Stimulated activated CD8-positive, alpha-beta memory T cell treated with anti-CD3 and anti-CD28 coated beads, Interleukin-12 subunit alpha, Interleukin-12 subunit beta, amount 100 ng/mL, for 1 hour (primary cell): ENCODE measurements around the gene PLAAT2.
A peak's percentile ranks its signal among the peaks of the same experiment; 100 is the strongest.
"Not testable (repeated sequence)": the region's sequence is repeated elsewhere in the genome, so short reads cannot be mapped to it uniquely, and the experiment has no call there.

Experiments used
- DNase-seq: peaks from one replicate; pipeline ENCODE4 v3.0.0-alpha.2; 2020; ENCODE audit warnings: low read depth

PLAAT2 gene

DNA sequence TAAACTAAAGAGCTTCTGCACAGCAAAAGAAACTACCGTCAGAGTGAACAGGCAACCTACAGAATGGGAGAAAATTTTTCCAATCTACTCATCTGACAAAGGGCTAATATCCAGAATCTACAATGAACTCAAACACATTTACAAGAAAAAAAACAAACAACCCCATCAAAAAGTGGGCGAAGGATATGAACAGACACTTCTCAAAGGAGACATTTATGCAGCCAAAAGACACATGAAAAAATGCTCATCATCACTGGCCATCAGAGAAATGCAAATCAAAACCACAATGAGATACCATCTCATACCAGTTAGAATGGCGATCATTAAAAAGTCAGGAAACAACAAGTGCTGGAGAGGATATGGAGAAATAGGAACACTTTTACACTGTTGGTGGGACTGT is 15.7 kb upstream of the PLAAT2 start:
- not testable (repeated sequence) for DNase-seq

DNA sequence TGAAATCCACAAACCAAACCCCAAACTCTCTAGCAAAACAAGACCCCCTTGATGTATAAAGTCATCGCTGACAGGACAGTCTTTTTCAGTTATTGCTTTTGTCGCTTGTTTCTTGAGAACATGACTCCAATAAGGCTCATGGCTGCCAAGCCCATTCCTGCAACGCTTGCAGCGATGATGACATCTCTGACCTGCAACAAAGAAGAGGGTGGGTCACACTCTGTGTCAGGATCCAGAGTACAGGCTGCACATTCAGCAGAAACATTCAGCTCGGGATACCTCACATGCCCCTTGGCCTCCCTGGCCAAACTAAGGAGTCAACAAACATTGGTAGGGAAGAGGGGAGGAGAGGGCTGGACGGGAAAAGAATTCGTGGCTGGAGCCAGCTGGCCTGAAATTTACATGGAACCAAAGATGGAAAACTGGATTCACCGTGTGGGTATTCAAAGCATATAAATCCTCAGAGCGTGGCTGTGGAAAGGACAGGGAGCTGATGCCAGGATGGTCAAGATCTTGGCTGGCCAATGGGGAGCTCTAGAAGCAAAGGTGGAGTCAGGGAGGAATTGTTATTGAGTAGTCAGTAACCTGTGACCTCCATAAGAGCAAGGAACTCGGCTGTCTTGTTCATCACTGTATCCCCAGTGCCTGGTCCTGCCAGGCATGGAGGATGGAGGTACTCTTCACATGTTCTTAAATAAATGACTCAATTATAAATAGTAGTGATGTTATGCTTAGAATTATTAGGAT is 11.8 kb upstream of the PLAAT2 start:
- DNase-seq = no peak

DNA sequence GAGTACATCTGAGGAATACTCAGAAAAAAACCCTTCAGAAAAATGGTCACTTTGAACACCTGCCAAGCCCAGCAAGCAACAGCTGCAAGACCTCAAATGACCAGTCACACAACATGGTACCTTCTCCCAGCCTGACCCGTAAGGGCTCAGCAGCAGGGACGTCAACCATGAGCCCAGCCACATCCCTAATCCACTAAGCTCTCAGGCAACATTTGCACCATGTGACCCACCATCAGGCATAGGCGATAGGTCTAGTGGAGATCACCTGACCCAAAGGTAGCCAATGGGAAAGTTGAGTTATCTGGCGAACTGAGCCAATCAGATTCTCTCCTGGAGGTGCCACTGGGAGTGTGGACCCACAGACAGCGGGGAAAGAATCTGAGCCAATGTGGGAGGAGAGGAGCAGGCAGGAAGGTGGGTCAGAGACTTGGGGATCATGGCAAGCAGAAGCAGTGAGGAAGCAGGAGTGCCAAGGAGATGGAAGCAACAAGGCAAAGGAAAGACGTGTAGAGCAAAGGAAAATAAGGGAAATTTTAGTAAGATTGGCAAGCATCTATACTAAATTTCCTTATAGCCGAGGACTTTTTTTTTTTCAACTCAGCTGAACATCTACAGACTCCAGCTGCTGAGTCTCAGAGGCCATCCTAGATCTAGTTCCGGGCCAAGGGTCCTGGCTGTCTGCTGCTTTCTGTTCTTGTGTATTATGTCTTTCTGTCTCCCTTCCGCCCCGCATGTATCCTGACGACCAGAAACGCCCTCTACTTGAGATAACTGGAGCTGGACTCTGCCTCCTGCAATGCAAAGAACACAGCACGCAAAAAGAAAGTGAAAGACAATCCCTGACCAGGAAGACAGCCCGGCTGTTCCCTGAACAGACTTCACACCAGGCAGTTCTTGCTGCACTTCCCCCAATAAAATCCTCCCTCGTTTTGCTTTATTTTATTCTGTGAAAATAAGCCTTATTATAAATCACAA is 11.0 kb upstream of the PLAAT2 start:
- DNase-seq = no peak

DNA sequence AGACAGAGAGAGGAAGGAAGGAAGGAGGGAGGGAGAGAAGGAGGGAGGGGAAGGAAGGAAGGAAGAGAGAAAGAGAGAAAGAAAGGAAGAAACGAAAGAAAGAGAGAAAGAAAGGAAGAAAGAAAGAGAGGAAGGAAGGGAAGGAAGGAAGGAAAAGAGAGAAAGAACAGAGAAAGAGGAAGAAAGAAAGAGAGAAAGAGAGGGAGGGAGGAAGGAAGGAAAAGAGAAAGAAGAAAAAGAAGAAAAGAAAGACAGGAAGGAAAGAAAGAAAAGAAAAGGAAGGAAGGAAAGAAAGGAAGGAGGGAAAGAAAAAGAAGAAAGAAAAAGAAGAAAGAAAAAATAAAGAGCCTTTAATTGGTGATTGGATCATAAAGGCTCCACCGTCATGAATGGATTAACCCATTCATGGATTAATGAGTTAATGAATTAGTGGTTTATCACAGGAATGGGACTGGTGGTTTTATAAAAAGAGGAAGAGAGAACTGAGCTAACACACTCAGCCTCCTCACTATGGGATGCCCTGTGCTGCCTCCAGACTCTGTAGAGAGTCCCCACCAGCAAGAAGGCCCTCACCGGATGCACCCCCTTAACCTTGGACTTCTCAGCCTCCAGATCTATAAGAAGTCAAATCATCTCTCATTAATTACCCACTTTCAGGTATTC is 9.0 kb upstream of the PLAAT2 start:
- no peak for DNase-seq

DNA sequence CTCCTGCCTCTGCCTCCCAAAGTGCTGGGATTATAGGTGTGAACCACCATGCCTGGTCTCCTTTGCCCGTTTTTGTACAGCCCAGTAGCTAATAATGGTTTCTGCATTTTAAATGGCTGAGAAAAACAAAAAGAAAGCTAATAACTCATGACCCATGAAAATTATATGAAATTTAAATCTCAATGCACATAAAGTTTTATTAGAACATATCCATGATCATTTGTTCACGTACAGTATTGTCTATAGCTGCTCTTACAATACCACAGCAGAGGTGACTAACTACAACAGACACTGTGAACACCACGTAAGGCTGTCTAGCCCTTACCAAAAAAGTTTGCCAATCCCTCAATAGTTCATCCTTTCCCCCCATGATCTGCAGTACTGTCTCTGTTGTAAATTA is 6.4 kb upstream of the PLAAT2 start:
- no peak for DNase-seq

DNA sequence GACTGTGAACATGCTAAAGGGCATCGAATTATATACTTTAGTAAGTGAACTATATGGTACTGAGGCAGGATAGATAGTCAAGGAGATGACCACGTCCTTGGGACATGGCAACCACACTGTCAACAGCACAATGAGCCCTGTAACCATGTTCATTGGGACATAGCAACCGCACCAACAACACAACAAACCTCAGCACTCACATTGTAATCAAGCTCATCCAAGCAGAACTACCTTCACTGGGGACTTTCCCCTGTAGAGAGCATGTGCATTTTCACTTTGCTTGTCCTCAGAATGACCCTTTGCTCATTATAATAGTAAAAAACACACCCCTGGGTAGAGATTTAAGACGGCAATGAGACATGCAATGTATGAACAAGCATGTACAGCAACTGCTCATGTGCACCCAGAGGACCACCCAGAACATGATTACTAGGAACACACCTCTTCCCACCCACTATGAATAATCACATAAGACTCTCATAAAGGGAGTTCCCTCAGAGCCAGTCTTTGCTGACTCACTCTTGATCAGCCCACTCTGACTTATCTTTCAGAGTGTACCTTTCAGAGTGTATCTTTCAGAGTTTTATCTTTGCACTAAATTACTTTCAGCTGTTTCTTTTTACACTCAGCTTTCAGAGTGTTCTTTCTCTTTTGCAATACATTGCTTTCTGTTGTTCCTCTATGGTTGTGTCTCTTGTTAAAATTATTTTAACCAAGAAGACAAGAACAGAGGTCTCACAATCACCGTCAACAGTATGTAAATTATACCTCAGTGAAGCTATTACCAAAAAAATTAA is 4.1 kb upstream of the PLAAT2 start:
- peak; percentile 46 for DNase-seq

DNA sequence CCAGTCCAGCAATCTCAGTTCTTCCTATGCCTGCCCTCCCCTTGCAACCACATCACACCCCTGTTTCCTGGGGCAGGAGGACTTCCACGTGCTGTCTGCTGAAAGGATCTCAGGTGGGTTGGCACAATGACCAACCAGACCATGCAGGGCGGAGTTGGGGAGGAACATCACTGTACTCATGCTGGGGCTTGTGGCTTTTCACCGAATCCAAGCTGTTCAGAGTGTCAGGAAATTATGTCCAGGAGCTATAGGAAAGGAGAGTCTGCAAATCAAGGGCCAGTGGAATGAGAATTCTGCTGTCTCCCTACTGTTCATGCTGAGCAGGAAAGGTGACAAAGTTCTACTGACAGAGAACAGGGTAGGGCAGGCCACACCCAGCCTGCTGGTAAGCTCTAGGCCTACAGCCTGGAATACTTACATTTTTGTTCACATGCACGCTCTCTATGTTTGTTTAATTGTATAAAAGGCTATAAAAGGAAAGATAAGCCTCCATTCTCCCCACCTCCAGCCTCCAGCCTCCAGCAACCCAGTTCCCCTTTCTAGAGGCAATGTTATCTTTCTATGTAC is 1.7 kb upstream of the PLAAT2 start:
- no peak for DNase-seq

DNA sequence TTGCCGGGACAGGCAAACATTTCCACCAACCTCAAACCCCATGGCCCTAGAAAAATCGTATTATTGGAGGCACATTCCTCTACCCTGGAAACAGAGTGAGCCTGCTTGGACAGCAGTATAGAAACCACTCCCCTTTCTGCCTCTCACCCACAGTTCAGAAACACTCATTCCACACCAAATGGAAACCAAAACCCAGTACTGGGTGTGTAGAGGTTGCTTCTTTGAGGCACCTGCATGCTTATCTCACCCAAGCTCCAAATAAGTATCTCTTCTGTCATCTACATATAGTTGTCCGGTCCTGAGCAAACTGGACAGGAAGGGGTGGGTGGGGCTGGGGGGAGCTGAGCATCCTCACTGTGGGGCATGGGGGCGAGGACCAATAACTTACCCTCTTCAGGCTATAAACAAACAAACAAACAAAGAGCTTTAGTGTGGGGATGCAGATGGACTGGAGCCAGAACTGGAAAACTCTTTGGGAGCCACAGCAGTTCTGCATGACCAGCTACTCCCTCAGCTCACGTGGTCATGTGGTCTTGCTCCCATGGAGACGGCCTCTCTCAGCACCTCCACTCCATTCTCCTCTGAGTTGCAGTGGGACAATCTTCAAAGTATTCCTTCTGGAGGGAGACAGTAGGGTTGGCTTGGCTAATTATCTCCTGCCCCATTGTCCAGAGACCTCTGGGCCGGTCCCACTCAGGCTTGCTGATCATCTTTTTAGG is 1.0 kb upstream of the PLAAT2 start:
- DNase-seq = no peak

DNA sequence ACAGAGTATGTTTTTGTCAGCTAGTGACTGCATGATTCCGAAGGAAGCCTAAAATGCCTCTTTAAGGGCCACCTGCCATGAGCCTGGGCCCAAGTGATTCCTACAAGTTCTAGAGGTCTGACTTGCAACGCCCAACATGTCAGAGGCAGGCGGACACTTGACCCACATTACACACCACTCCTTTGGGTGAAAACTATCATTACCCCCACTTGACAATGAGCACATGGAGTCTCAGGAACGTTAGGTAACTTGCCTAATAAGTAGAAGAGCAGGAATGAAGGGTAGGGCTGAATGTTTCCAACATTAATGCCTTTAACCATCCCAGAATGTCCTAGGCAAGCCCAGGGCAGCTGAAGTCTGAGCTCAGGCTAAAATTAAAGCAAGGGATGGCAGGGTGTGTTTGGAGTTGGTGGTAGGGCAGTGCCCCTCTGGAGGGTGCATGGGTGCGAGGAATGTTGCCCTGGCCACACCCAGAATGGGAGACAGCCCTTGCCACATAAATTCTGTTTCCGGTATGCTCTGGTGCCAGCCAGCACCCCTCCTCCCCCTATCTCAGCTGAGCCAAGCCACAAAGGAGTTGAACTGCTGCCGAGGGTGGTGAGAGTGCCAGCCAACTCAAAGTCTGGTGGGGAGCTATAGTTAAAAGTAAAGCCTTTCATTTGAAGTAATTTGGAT is 2.5 kb downstream of the PLAAT2 start:
- no peak for DNase-seq

DNA sequence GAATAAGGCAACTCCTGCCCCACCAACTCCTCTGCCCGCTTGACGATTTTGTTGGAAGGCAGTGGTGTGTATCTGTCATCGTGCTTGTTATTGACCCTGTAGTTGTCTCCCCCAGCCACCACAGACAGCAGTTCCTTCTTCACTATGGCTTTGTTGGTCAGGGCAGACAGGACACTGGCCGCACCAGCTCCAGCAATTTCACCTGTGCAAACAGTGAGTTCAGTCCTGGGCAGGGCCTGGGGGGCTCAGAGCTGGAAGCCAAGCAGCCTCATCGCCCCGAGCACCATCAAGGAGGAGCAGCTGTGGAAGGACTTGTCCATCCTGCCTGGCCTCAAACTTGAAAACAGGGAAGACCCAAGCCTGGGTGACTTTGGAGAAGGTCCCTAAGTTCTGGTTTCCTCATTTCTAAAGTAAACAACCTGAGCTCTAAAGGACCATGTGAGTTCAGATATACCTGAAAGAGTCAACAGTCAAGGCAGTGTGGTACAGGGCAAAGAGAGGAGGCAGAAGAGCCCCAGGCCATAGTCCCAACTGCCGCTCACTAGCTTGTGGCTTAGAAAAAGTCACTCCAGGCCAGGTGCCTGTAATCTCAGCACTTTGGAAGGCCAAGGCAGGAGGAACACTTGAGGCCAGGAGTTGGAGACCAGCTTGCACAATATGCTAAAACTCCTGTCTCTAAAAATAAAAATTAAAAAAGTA is 4.6 kb downstream of the PLAAT2 start:
- DNase-seq = no peak

DNA sequence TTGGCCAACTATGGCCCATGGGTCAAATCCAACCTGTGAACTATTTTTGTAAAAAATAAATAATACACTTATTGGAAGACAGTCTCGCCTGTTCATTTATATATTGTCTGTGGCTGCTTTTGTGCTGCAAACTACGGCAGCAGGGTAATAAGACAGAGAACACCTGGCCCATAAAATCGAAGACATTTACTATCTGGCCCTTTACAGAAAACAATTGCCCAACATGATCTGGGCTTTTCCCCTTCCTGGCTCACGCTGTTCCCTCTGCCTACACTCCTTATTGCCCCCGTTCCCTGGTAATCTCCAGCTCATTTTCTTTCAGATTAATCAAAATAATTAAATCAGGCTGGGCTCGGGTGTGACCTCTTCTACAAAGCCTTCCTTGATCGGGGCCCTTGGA is 5.6 kb downstream of the PLAAT2 start:
- no peak for DNase-seq

DNA sequence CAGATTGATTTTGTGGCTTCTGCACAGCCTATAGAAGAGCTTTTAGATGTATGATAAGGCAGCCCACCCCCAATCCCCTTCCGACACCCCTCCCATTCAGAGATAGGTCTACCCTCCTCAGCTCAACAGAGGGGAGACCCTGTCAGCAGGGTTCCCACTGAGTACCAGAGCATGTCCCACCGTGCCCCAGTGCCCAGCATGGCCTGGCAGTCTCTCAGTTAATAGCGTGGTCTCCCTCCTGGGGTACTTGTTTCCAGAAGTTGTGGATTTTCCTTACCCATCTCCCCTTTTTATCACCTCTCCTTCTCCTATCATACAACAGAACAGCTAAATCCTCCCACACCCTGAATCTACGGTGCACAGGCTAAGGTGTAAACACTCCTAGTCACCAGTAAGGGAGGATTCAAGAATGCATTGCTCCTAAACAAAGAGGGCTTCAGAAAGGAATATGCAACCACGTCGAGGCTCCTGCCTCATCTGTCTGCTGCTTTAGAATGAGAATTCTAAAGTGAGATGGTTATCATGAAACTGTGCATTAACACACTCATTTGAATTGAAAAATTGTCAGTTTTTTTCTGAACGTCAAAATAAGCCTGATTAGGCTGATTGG is 6.7 kb downstream of the PLAAT2 start:
- no peak for DNase-seq

DNA sequence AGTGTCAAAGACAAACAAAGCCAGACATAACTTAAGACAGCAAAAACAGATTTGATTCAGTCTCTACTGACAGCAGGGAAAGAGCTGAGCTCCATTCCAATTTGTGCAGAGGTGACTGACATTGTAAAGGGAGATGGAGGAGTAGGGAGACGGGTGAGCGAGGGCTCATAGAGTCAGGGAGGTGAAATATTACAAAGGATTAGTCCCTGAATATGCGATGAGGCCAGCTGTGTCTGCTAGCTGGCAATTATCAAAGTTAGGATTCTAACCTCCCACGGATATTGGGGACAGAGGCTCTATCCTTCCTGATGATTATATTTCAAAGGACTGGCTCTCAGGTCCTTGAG is 8.3 kb downstream of the PLAAT2 start:
- DNase-seq = no peak

DNA sequence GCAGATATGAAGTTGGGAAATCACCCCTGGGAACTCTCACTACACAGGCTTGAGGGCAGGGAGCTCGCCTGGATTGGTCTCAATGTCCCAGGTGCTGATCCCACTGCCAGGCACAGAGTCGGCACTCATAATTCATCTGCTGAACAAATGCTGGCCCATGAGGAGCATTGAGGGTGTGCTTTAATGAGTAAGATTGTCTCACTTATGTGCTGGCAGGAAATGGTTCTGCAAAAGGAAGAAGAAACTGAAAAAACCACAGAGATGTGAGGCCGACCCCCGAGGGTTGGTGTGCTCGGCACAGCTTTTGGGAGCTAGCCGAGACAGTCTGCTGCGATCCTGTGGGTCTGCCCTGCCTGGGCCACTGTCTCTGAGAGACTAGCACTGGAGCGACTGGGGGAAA is 9.4 kb downstream of the PLAAT2 start:
- peak; percentile 36 for DNase-seq

DNA sequence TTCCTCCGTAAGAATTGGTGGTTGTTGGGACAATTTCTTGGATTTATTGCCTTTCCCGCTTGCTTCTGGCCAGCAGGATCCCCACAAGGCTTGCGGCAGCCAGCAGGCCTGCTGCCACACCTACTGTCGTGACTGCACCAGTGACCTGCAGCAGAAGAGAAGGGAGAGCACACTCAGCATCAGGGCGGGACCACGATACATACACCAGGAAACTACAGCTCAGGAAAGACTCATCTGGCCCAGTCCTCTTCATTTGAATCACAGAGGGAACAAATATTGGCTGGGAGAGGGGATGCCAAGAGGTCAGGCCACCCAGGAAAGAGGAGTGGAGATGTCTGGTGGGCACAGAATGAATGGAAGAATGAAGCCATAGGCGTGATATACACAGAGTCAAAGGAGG is 10.3 kb downstream of the PLAAT2 start:
- DNase-seq = no peak

DNA sequence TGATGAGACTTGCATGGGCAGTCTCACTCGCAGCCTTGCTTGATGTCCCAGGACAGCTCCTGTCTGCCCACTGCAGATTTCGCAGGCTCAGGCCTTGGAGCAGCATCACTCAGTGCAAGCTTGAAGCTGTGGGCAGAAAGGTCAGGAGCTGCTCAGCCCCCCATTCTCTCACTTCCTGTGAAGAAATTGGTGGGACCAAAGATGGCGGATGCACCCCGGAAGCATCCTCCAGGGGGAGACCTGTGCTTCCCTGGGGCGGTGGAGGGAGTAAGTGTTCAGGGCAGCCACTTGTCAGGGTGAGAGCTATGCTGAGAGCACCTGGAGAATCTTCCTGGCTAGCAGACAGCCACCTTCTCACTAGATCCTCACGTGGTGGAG is 11.3 kb downstream of the PLAAT2 start:
- DNase-seq = no peak

DNA sequence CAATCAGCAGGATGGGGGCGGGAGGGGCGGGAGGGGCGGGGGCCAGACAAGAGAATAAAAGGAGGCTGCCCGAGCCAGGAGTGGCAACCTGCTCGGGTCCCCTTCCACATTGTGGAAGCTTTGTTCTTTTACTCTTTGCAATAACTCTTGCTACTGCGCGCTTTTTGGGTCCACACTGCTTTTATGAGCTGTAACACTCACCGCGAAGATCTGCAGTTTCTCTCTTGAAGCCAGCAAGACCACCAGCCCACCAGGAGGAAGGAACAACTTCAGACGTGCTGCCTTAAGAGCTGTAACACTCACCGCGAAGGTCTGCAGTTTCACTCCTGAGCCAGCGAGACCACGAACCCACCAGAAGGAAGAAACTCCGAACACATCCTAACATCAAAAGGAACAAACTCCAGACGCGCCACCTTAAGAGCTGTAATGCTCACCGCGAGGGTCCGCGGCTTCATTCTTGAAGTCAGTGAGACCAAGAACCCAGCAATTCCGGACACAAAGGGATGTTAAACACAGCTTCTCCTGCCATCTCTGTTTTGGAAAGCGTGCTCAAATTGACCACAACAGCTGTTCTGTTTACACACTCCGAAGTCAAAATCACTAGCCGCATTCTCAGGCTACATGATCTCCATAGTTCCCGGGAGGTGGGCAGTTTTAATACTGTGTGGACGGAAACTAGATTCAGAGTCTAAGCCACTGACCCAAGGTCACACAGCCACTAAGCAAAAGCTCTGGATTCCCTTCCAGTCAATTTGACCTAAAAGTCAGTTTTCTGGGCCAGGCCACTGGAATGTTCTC is 11.9 kb downstream of the PLAAT2 start:
- DNase-seq = no peak

DNA sequence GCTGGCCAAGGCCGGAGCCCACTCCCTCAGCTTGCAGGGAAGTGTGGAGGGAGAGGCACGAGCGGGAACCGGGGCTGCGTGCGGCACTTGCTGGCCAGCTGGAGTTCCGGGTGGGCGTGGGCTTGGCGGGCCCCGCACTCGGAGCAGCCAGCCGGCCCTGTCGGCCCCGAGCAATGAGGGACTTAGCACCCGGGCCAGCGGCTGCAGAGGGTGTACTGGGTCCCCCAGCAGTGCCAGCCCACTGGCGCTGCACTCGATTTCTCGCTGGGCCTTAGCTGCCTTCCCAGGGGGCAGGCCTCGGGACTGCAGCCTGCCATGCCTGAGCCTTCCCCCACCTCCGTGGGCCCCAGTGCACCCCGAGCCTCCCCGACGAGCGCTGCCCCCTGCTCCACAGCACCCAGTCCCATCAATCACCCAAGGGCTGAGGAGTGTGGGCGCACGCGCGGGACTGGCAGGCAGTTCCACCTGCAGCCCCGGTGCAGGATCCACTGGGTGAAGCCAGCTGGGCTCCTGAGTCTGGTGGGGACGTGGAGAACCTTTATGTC is 13.0 kb downstream of the PLAAT2 start:
- DNase-seq = not testable (repeated sequence)
